Mucosa of stomach (tissue), 1 donor: ENCODE results near the gene DENND1A.

Source experiments
- H3K27me3 ChIP-seq: one replicate; pipeline ENCODE4 v1.7.0; 2013; ENCODE audit warnings: mild to moderate bottlenecking, low read length; ENCODE audit not compliant: control insufficient read depth, insufficient read depth
- H3K36me3 ChIP-seq: one replicate; pipeline ENCODE4 v1.7.0; 2013; ENCODE audit warnings: low read length; ENCODE audit not compliant: control insufficient read depth, insufficient read depth
- H3K4me1 ChIP-seq: one replicate; pipeline ENCODE4 v1.7.0; 2013; ENCODE audit warnings: mild to moderate bottlenecking, low read length; ENCODE audit not compliant: control insufficient read depth, insufficient read depth
- H3K4me3 ChIP-seq: one replicate; pipeline ENCODE4 v1.7.0; 2013; ENCODE audit warnings: low read length
- H3K9ac ChIP-seq: one replicate; pipeline ENCODE4 v1.7.0; 2013; ENCODE audit warnings: mild to moderate bottlenecking, low read length, moderate library complexity
- H3K9me3 ChIP-seq: one replicate; pipeline ENCODE4 v1.7.0; 2013; ENCODE audit warnings: mild to moderate bottlenecking, low read length, moderate library complexity; ENCODE audit not compliant: control insufficient read depth
- donor health status: Pancreatic carcinoma.

The DENND1A gene

GRCh38 chr9:123418506-123418905 lies 511.4 kb downstream of the DENND1A start:
- no peaks in the 10 kb centered on the region for H3K4me1 ChIP-seq
- H3K4me3 ChIP-seq = no peak overlapping the region
- no peaks in the 10 kb centered on the region for H3K27me3 ChIP-seq
- no peak overlapping the region for H3K9ac ChIP-seq
- no peaks in the 10 kb centered on the region for H3K9me3 ChIP-seq
- H3K36me3 ChIP-seq = no peaks in the 10 kb centered on the region

GRCh38 chr9:123418052-123418430 lies 511.9 kb downstream of the DENND1A start:
- H3K4me1 ChIP-seq = no peaks in the 10 kb centered on the region
- no peak overlapping the region for H3K4me3 ChIP-seq
- H3K9me3 ChIP-seq = no peaks in the 10 kb centered on the region
- H3K9ac ChIP-seq = no peak overlapping the region
- no peaks in the 10 kb centered on the region for H3K27me3 ChIP-seq
- H3K36me3 ChIP-seq = no peaks in the 10 kb centered on the region

GRCh38 chr9:123417289-123418051 lies 512.5 kb downstream of the DENND1A start:
- Histone ChIP-seq H3K36me3 (no peaks in the 10 kb centered on the region), H3K27me3 (no peaks in the 10 kb centered on the region), H3K9ac (no peak overlapping the region), H3K4me1 (no peaks in the 10 kb centered on the region), H3K4me3 (no peak overlapping the region), H3K9me3 (no peaks in the 10 kb centered on the region)

GRCh38 chr9:123416176-123416575 lies 513.8 kb downstream of the DENND1A start:
- no peaks in the 10 kb centered on the region for H3K36me3 ChIP-seq
- H3K9me3 ChIP-seq = no peaks in the 10 kb centered on the region
- H3K4me1 ChIP-seq = no peaks in the 10 kb centered on the region
- H3K27me3 ChIP-seq = no peaks in the 10 kb centered on the region
- no peak overlapping the region for H3K9ac ChIP-seq
- H3K4me3 ChIP-seq = no peak overlapping the region

- no peak overlapping the region for H3K9ac ChIP-seq
- no peaks in the 10 kb centered on the region for H3K9me3 ChIP-seq
- no peaks in the 10 kb centered on the region for H3K27me3 ChIP-seq
- H3K4me1 ChIP-seq = no peaks in the 10 kb centered on the region
- no peak overlapping the region for H3K4me3 ChIP-seq
- H3K36me3 ChIP-seq = no peaks in the 10 kb centered on the region
Observed at GRCh38 chr9:123414936-123415930, 514.7 kb downstream of the DENND1A start.

GRCh38 chr9:123414204-123414603 lies 515.7 kb downstream of the DENND1A start:
- H3K36me3 ChIP-seq = no peaks in the 10 kb centered on the region
- no peaks in the 10 kb centered on the region for H3K4me1 ChIP-seq
- no peak overlapping the region for H3K4me3 ChIP-seq
- no peak overlapping the region for H3K9ac ChIP-seq
- H3K9me3 ChIP-seq = no peaks in the 10 kb centered on the region
- H3K27me3 ChIP-seq = no peaks in the 10 kb centered on the region

GRCh38 chr9:123412171-123412820 lies 517.6 kb downstream of the DENND1A start:
- Histone ChIP-seq H3K4me3 (no peak overlapping the region), H3K36me3 (no peaks in the 10 kb centered on the region), H3K9me3 (no peaks in the 10 kb centered on the region), H3K4me1 (no peaks in the 10 kb centered on the region), H3K9ac (no peak overlapping the region), H3K27me3 (no peaks in the 10 kb centered on the region)

GRCh38 chr9:123411636-123412035 lies 518.3 kb downstream of the DENND1A start:
- no peaks in the 10 kb centered on the region for H3K9me3 ChIP-seq
- no peaks in the 10 kb centered on the region for H3K27me3 ChIP-seq
- H3K4me1 ChIP-seq = no peaks in the 10 kb centered on the region
- H3K4me3 ChIP-seq = no peak overlapping the region
- no peak overlapping the region for H3K9ac ChIP-seq
- no peaks in the 10 kb centered on the region for H3K36me3 ChIP-seq

- Histone ChIP-seq H3K27me3 (no peaks in the 10 kb centered on the region), H3K36me3 (no peaks in the 10 kb centered on the region), H3K9ac (no peak overlapping the region), H3K9me3 (no peaks in the 10 kb centered on the region), H3K4me1 (no peaks in the 10 kb centered on the region), H3K4me3 (no peak overlapping the region)
Observed at GRCh38 chr9:123411191-123411590, 518.7 kb downstream of the DENND1A start.

- H3K4me3 ChIP-seq = no peak overlapping the region
- no peaks in the 10 kb centered on the region for H3K4me1 ChIP-seq
- no peak overlapping the region for H3K9ac ChIP-seq
- no peaks in the 10 kb centered on the region for H3K36me3 ChIP-seq
- H3K27me3 ChIP-seq = no peaks in the 10 kb centered on the region
- H3K9me3 ChIP-seq = no peaks in the 10 kb centered on the region
Observed at GRCh38 chr9:123410281-123410910, 519.5 kb downstream of the DENND1A start.

GRCh38 chr9:123408313-123409262 lies 521.3 kb downstream of the DENND1A start:
- Histone ChIP-seq H3K9me3 (no peaks in the 10 kb centered on the region), H3K4me3 (no peak overlapping the region), H3K9ac (no peak overlapping the region), H3K36me3 (no peaks in the 10 kb centered on the region), H3K4me1 (no peaks in the 10 kb centered on the region), H3K27me3 (no peaks in the 10 kb centered on the region)
